ENCODE results near the gene HIGD1A.
"Not testable (repeated sequence)": the region's sequence is repeated elsewhere in the genome, so short reads cannot be mapped to it uniquely, and the experiment has no call there.

The HIGD1A gene

DNA sequence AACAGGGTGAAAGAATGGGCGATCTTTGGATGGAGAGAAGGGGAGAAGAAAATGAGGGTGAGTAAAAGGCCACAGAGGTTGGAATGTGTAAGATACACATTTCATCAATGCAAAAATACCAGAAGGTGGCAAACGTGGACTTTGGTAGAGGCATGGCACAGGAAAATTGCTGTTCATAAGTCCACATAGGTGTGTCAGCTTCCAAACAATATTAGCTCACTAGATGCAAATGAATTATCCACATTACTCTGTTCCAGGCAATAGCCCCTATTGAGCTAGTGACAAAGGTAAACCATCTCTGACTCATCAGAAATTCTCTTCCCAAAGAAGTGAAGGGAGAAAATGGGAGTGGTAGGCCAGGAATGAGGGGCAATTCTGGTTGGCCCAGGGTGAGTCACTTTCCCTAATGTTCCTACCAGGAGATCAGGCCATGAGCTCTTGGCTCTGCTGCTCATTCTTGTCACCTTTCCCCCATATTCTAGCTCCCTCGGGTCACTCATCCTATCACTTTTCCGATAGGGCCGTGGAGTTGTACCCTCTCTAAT is 24.9 kb upstream of the HIGD1A start:
- DNase-seq = no peak

GRCh38 chr3:42827654-42828053 is 23.4 kb upstream of the HIGD1A start:
- no peak for DNase-seq

- DNase-seq = no peak
Observed at GRCh38 chr3:42827023-42827422, 22.7 kb upstream of the HIGD1A start.

DNA sequence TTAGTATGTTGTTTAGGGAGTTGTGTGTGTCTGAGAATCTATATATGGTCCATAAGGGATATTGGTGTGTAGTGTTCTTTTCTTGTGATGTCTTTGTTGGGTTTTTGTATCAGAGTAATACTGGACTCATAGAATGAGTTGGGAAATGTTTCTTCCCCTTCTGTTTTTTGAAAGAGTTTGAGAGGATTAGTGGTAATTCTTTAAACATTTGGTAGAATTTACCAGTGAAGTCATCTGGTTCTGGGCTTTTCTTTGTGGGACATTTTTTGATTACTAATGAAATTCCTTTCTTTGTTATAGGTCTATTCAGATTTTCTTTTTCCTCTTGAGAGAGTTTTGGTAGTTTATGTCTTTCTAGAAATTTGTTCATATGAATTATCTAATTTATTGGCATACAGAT is 21.9 kb upstream of the HIGD1A start:
- DNase-seq = no peak

DNA sequence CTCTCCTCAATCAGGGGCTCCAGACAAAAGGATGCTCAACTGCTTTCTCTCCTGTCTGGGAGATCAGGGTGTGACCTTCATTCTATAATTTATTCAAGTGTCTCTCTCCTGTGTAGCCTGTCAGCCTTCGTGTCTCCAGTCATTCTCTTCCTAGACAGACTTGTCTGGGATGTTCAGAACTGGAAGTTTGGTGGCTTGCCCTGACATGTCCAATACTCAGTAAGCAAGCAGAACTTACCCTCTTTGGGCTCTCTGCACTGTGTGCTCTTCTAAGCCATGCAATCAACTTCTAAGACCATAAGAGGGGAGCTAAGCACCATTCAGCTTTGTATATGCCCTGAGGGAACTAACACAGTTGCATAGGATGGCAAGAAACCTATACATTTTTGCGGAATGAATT is 19.1 kb upstream of the HIGD1A start:
- DNase-seq = no peak

GRCh38 chr3:42822828-42823227 is 18.5 kb upstream of the HIGD1A start:
- no peak for DNase-seq

GRCh38 chr3:42820746-42821051 is 16.4 kb upstream of the HIGD1A start:
- DNase-seq = no peak

- DNase-seq = no peak
Observed at GRCh38 chr3:42819351-42819965, 15.2 kb upstream of the HIGD1A start.

- no peak for DNase-seq
Observed at GRCh38 chr3:42815826-42816225, 11.5 kb upstream of the HIGD1A start.

GRCh38 chr3:42814914-42815507 is 10.7 kb upstream of the HIGD1A start:
- no peak for DNase-seq

GRCh38 chr3:42814246-42814645 is 10.0 kb upstream of the HIGD1A start:
- no peak for DNase-seq

DNA sequence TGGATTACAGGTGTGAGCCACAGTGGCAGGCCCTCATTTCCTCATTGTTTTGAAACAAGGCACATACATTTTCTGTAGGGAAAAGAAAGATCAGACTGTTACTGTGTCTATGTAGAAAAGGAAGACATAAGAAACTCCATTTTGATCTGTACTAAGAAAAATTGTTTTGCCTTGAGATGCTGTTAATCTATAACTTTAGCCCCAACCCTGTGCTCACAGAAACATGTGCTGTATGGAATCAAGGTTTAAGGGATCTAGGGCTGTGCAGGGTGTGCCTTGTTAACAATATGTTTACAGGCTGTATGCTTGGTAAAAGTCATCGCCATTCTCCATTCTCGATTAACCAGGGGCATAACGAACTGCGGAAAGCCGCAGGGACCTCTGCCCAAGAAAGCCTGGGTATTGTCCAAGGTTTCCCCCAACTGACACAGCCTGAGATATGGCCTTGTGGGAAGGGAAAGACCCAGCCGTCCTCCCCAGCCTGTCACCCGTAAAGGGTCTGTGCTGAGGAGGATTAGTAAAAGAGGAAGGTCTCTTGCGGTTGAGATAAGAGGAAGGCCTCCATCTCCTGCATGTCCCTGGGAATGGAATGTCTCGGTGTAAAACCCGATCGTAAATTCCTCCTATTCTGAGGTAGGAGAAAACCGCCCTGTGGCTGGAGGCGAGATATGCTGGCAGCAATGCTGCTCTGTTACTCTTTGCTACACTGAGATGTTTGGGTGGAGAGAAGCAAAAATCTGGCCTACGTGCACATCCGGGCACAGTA is 7.0 kb upstream of the HIGD1A start:
- DNase-seq = not testable (repeated sequence)

DNA sequence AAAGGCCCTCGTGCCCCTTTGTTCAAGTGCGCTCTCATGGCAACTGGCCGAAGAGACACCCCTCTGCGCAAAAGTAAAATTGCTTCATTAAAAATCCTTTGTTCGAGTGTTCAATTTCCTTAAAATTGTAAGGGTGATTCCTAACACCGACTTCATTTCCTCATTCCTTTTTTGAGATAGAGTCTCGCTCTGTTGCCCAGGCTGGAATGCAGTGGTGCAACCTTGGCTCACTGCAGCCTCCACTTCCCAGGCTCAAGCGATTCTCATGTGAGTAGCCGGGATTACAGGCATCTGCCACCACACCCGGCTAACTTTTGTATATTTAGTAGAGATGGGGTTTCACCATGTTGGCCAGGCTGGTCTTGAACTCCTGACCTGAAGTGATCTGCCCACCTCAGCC is 6.4 kb upstream of the HIGD1A start:
- not testable (repeated sequence) for DNase-seq

- DNase-seq = no peak
Observed at GRCh38 chr3:42809202-42809601, 4.9 kb upstream of the HIGD1A start, which contains the start of gene ACKR2. TSS of gene ACKR2 (plus strand) at chr3:42809445. CDS start at chr3:42864503, 55,058 bp downstream.

GRCh38 chr3:42807929-42808328 is 3.6 kb upstream of the HIGD1A start:
- no peak for DNase-seq

DNA sequence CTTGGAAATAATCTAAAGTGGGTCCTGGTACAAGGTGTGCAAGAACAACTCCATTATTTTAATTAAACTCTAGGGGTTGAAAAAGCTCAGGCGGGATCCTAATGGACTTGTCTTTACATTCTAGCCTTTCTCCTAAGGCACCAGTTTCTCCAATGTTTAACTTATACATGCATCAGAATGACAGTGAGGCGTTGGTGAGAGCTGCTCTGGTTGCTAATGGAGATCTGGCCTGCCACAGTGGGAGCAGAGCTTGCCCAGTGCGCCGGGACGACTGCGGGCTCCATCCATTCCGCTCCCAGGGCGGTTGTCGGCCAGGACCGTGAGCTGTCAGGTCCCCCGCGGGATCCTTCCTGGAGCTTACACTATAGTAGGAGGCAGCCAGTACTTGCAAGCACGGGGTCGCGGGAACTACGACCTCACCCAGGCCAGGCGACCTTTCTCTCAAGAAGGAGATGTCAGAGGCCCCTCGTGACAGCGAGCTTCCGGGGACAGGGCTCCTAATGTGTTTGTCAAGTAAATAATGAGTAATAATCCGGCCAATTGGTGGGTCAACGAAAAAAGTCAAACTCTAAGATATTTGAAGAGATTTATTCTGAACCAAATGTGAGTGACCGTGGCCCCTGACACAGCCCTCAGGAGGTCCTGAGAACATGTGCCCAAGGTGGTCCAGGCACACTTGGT is 991 bp upstream of the HIGD1A start:
- DNase-seq = no peak

GRCh38 chr3:42804831-42805132 is 492 bp upstream of the HIGD1A start:
- no peak for DNase-seq

DNA sequence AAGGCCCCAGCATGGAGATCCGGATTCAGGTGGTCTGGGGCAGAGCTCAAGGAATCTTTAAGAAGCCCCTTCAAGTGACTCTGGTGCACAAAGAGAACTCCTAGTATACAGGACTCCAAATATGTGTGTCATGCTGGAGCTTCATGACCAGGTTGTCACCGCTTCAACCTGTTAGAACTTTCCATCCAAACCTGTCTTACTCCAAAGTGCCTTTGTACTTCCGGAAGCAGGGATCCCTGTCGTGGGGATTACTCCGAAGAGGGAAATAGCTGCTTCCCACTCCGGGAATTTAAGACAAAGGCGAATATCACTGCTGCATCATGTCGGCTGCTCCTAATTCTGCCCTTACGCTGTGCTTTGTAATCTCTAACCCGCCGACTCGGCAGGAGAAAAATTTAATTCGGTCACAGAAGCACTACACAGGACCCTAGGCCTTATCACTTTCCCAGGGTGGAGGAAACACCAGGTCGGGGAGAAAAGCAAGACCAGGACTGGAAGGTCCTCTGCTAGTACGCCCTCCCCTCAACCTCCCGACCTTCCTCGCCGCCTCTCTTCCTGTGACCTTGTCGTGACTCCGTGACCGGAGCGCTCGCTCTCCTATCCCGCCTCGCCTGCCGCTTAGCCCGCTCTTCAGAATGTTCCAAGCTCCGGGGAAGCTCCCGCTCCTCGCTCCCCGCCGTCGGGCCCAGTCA is 730 bp downstream of the HIGD1A start:
- DNase-seq = peak in 1 of 2 experiments; percentile 33

GRCh38 chr3:42802876-42803413 is 1.3 kb downstream of the HIGD1A start:
- DNase-seq = no peak

- DNase-seq = no peak
Observed at GRCh38 chr3:42801784-42802183, 2.5 kb downstream of the HIGD1A start.

DNA sequence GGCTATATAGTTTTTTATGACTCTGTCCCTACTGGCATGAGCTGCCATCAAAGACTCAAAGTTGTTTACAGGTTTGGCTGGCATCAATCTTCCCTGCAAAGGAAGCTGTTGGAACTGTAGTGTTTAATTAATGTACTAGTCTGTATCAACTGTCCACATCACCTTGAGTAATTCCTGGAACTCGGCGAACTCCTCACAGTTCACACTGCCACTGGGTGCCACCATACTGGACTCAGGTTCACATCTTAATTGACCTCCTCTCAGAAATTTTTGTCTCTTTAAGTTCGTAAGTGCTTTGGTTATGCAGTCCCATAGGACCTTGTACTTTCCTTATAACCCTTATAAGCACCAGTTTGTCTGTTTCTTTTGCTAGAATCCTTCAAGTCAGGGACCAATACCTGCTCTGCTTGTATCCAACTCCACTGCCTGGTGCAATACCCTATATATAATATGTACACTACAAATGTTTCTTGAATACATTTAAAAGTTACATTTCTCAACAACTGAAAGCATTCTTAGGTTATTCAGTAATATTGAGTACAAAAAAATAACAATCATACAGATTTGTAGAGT is 3.2 kb downstream of the HIGD1A start:
- DNase-seq = no peak

- no peak for DNase-seq
Observed at GRCh38 chr3:42800251-42800650, 4.0 kb downstream of the HIGD1A start.
